Naive thymus-derived CD4-positive, alpha-beta T cell (primary cell): ENCODE results near the gene DENND5A. TPM values are rescaled to one million over a fixed set of nuclear protein-coding genes. Genes with fewer than 3 reads are reported as not detected.

Experiments
- ATAC-seq: fragments of 150-1000 bp; cut with Tn5 transposase; 2 replicates; pipeline ENCODE4 v1.10.0; 2021; ENCODE audit warnings: mild to moderate bottlenecking, moderate library complexity
- CTCF ChIA-PET: fragments of 350-600 bp; sonication (Branson Sonifier 250); formaldehyde crosslinking; loops from one replicate; lab custom pipeline; 2021; ENCODE audit warnings: antibody characterized with exemption; lab: Charles Lee
- POLR2A ChIA-PET: fragments of 350-600 bp; sonication (Branson Sonifier 250); formaldehyde crosslinking; loops from one replicate; lab custom pipeline; 2021; ENCODE audit warnings: antibody characterized with exemption, inconsistent platforms; lab: Charles Lee
- DNase-seq, 9 donors: peaks; one replicate each; pipeline versions ENCODE4 v3.0.0 to v3.0.0-alpha.2; 2020 to 2022; ENCODE audit warnings: mixed read lengths in 1 of 9
- H3K27ac ChIP-seq: one replicate; pipeline ENCODE4 v1.7.0; 2013; ENCODE audit warnings: mild to moderate bottlenecking, low read depth, low read length, moderate library complexity
- H3K27me3 ChIP-seq, 2 donors: one replicate each; pipeline ENCODE4 v1.7.0; 2013; ENCODE audit warnings: low read length in 2 of 2, mild to moderate bottlenecking in 2 of 2, moderate library complexity in 2 of 2; ENCODE audit not compliant: control insufficient read depth in 2 of 2, insufficient read depth in 2 of 2
- H3K36me3 ChIP-seq, 3 experiments: 1 replicate in 2 of 3; 2 replicates in 1 of 3; pipeline ENCODE4 v1.7.0; 2013; ENCODE audit warnings: low read length in 3 of 3, mild to moderate bottlenecking in 3 of 3, moderate library complexity in 1 of 3; ENCODE audit not compliant: insufficient read depth in 3 of 3, control insufficient read depth in 2 of 3
- H3K4me1 ChIP-seq, 2 donors: one replicate each; pipeline ENCODE4 v1.7.0; 2013; ENCODE audit warnings: low read length in 2 of 2, mild to moderate bottlenecking in 2 of 2, moderate library complexity in 1 of 2; ENCODE audit not compliant: control insufficient read depth in 2 of 2, insufficient read depth in 2 of 2
- H3K4me3 ChIP-seq: 2 replicates; pipeline ENCODE4 v1.7.0; 2013; ENCODE audit warnings: mild to moderate bottlenecking, low read length
- H3K9me3 ChIP-seq, 3 experiments: 1 replicate in 2 of 3; 2 replicates in 1 of 3; pipeline ENCODE4 v1.7.0; 2013; ENCODE audit warnings: low read length in 3 of 3; ENCODE audit not compliant: control insufficient read depth in 2 of 3
- H3K27ac Mint-ChIP-seq, 9 donors: one replicate each; pipeline ENCODE4 v1.8.0; 2020 to 2022; ENCODE audit warnings: mixed read lengths in 9 of 9, mild to moderate bottlenecking in 8 of 9, moderate library complexity in 5 of 9, inconsistent platforms in 2 of 9
- H3K27me3 Mint-ChIP-seq, 5 donors: one replicate each; pipeline ENCODE4 v1.8.0; 2021 to 2022; ENCODE audit warnings: mixed read lengths in 5 of 5, mild to moderate bottlenecking in 1 of 5
- H3K36me3 Mint-ChIP-seq, 5 donors: one replicate each; pipeline ENCODE4 v1.8.0; 2020 to 2022; ENCODE audit warnings: mixed read lengths in 5 of 5, mild to moderate bottlenecking in 3 of 5, inconsistent platforms in 1 of 5
- H3K4me1 Mint-ChIP-seq, 7 donors: one replicate each; pipeline ENCODE4 v1.8.0; 2020 to 2022; ENCODE audit warnings: mixed read lengths in 7 of 7, mild to moderate bottlenecking in 3 of 7, inconsistent platforms in 1 of 7
- H3K4me3 Mint-ChIP-seq, 10 donors: one replicate each; pipeline ENCODE4 v1.8.0; 2020 to 2022; ENCODE audit warnings: mild to moderate bottlenecking in 10 of 10, mixed read lengths in 10 of 10, moderate library complexity in 6 of 10, inconsistent platforms in 2 of 10
- H3K9me3 Mint-ChIP-seq, 11 donors: one replicate each; pipeline ENCODE4 v1.8.0; 2020 to 2022; ENCODE audit warnings: mixed read lengths in 11 of 11, mild to moderate bottlenecking in 4 of 11, inconsistent platforms in 1 of 11, moderate library complexity in 1 of 11
- intact Hi-C, 2 donors: fragments of 100-400 bp; cut with micrococcal nuclease; formaldehyde crosslinking; loops; one replicate each; pipeline ENCODE4 v1.15.1; 2023
- polyA plus RNA-seq, 2 donors: library from polyadenylated mRNA; unstranded; fragments of 300-500 nt; fragmentation: Illumina TruSeq; gene quantifications; one replicate each; pipeline ENCODE4 v1.2.3, GENCODE V29; 2021
- total RNA-seq, 6 experiments: library from RNA in 5 of 6; stranded (reverse) in 5 of 6; gene quantifications; 1 replicate in 5 of 6; 2 replicates in 1 of 6; pipeline ENCODE4 v1.2.3 and lab custom pipeline; 2021 to 2026

DENND5A gene
- total and polyA plus RNA-seq, 7 experiments from 2014 or later = 33.9 to 178 (median 106) TPM

GRCh38 chr11:9302448-9302847, 37.3 kb upstream of the DENND5A start:
- H3K4me3 Mint-ChIP-seq = no peak overlapping the region

DNA sequence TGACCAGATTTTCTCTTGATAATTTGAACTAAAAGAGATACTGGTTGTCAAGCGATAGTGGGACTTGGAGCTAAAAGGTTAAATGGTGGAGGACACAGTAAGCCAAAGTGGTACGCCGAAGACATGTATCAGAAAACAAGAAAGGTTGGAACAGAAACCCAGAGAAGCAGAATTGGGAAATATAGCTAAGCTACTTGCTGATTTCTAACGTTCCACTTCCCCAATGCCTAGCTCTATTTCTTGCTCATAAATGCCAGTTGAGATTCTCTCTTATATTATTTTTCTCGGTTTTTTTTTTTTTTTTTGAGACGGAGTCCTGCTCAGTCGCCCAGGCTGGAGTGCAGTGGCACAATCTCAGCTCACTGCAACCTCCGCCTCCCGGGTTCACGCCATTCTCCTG, 36.6 kb upstream of the DENND5A start:
- ChIA-PET POLR2A (interaction anchor here (1.0 to 1.4 kb wide), 3 partner anchors 9 to 21 kb away, joined by 3 to 4 read pairs (median 3); no protein-coding TSS in a partner anchor), CTCF (interaction anchor here (0.5 to 0.8 kb wide), 2 partner anchors 202 to 1138 kb away, joined by 3 to 4 read pairs; no protein-coding TSS in a partner anchor)
- intact Hi-C loops = no loop called here
- H3K27me3 ChIP-seq = no peaks in the 10 kb centered on the region
- no peaks in the 10 kb centered on the region for H3K9me3 ChIP-seq
- H3K27ac Mint-ChIP-seq = peak overlapping the region in 1 of 9 donors; percentile 56
- no peaks in the 10 kb centered on the region for H3K27me3 Mint-ChIP-seq
- peaks cover 3 to 21% (median 8%) of the 10 kb centered on the region in 7 donors for H3K4me1 Mint-ChIP-seq
- no peaks in the 10 kb centered on the region for H3K9me3 Mint-ChIP-seq
- no peak overlapping the region for H3K27ac ChIP-seq
- peaks cover 0 to 4% (median 0%) of the 10 kb centered on the region in 5 donors for H3K36me3 Mint-ChIP-seq
- DNase-seq (no peak), ATAC-seq (no peak)
- H3K4me1 ChIP-seq = no peaks in the 10 kb centered on the region
- peaks cover 0 to 18% (median 5%) of the 10 kb centered on the region in 3 experiments for H3K36me3 ChIP-seq
- no peak overlapping the region for H3K4me3 Mint-ChIP-seq
- H3K4me3 ChIP-seq = no peak overlapping the region

More at GRCh38 chr11:9302448-9302847, 37.3 kb upstream of the DENND5A start:
- intact Hi-C loops = no loop called here
- peaks cover 3 to 25% (median 12%) of the 10 kb centered on the region in 7 donors for H3K4me1 Mint-ChIP-seq
- no peak for DNase-seq
- no peak overlapping the region for H3K27ac Mint-ChIP-seq
- Histone ChIP-seq H3K27ac (no peak overlapping the region), H3K4me1 (no peaks in the 10 kb centered on the region), H3K36me3 (peaks cover 0 to 17% (median 5%) of the 10 kb centered on the region in 3 experiments), H3K9me3 (no peaks in the 10 kb centered on the region), H3K4me3 (no peak overlapping the region), H3K27me3 (no peaks in the 10 kb centered on the region)
- peaks cover 0 to 7% (median 0%) of the 10 kb centered on the region in 5 donors for H3K36me3 Mint-ChIP-seq
- H3K9me3 Mint-ChIP-seq = no peaks in the 10 kb centered on the region
- ATAC-seq = no peak
- ChIA-PET POLR2A (interaction anchor here (1.4 kb wide), 1 partner anchor 8 kb away, joined by 3 read pairs; no protein-coding TSS in a partner anchor), CTCF (no interaction called here)
- no peaks in the 10 kb centered on the region for H3K27me3 Mint-ChIP-seq

GRCh38 chr11:9293646-9294045, 28.5 kb upstream of the DENND5A start:
- intact Hi-C loops = no loop called here
- Histone ChIP-seq H3K4me3 (no peak overlapping the region), H3K4me1 (no peaks in the 10 kb centered on the region), H3K36me3 (peaks cover 0 to 17% (median 2%) of the 10 kb centered on the region in 3 experiments), H3K9me3 (no peaks in the 10 kb centered on the region), H3K27ac (no peak overlapping the region), H3K27me3 (no peaks in the 10 kb centered on the region)
- H3K4me1 Mint-ChIP-seq = peaks cover 4 to 10% (median 9%) of the 10 kb centered on the region in 7 donors
- ATAC-seq (no peak), DNase-seq (no peak)
- no peak overlapping the region for H3K4me3 Mint-ChIP-seq
- POLR2A ChIA-PET = interaction anchor here (0.6 to 0.7 kb wide), 3 partner anchors 13 to 379 kb away, joined by 3 to 5 read pairs (median 4); no protein-coding TSS in a partner anchor
- H3K9me3 Mint-ChIP-seq = no peaks in the 10 kb centered on the region
- no peak overlapping the region for H3K27ac Mint-ChIP-seq
- CTCF ChIA-PET = no interaction called here
- no peaks in the 10 kb centered on the region for H3K27me3 Mint-ChIP-seq
- H3K36me3 Mint-ChIP-seq = peaks cover 0 to 15% (median 7%) of the 10 kb centered on the region in 5 donors

- DNase-seq (no peak), ATAC-seq (no peak)
- H3K36me3 ChIP-seq = peaks cover 0 to 9% (median 0%) of the 10 kb centered on the region in 3 experiments
- H3K27me3 Mint-ChIP-seq = no peaks in the 10 kb centered on the region
- no peaks in the 10 kb centered on the region for H3K9me3 Mint-ChIP-seq
- H3K27me3 ChIP-seq = no peaks in the 10 kb centered on the region
- CTCF ChIA-PET = interaction anchor here (0.8 kb wide), 1 partner anchor 191 kb away, joined by 4 read pairs; no protein-coding TSS in a partner anchor
- POLR2A ChIA-PET = interaction anchor here (0.6 to 1.0 kb wide), 4 partner anchors 27 to 179 kb away, joined by 3 to 4 read pairs (median 3); no protein-coding TSS in a partner anchor
- no peak overlapping the region for H3K27ac ChIP-seq
- H3K9me3 ChIP-seq = no peaks in the 10 kb centered on the region
- H3K27ac Mint-ChIP-seq = no peak overlapping the region
- H3K36me3 Mint-ChIP-seq = peaks cover 0 to 20% (median 5%) of the 10 kb centered on the region in 5 donors
- H3K4me1 ChIP-seq = peaks cover 0 to 2% of the 10 kb centered on the region in 2 donors
- H3K4me1 Mint-ChIP-seq = peaks cover 2 to 24% (median 17%) of the 10 kb centered on the region in 7 donors
- intact Hi-C loops = no loop called here
- no peak overlapping the region for H3K4me3 ChIP-seq
- H3K4me3 Mint-ChIP-seq = no peak overlapping the region
Measured at GRCh38 chr11:9285850-9286587, 20.9 kb upstream of the DENND5A start.

DNA sequence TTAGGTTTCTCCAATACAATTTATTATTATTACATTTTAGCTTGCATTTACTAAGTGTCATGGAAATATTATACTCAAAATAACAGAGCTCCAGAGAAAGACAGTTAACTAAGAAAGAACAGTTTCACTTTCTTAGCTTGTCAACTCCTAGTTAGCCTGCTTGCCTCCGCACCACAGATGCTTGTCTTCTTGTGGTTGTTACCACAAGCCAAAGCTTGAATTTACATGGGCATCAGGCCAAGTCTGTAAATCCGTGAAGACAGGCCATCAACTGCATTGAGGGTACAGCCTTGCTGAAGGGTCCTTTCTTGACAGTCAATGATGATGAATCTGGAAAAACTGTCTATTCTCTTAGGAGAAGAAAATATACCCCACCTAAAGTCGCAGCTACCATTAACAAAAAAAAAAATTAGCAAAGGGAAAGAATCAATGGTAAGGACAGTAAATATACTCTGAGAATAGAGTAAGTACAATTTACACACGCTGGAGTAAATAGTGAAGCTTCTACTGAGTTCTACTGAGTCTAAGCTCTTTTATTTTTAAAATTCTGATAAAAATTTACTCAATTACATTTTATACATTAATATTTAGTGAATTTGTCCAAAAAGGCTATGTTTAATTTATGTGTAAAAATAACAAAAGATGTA, 15.6 kb upstream of the DENND5A start:
- Histone ChIP-seq H3K36me3 (peaks cover 0 to 2% (median 0%) of the 10 kb centered on the region in 3 experiments), H3K27me3 (no peaks in the 10 kb centered on the region), H3K4me1 (peaks cover 11 to 14% of the 10 kb centered on the region in 2 donors), H3K27ac (peak overlapping the region; percentile 55), H3K4me3 (peak overlapping the region; percentile 37), H3K9me3 (no peaks in the 10 kb centered on the region)
- no peaks in the 10 kb centered on the region for H3K27me3 Mint-ChIP-seq
- peaks cover 0 to 11% (median under 1%) of the 10 kb centered on the region in 5 donors for H3K36me3 Mint-ChIP-seq
- ChIA-PET POLR2A (interaction anchor here (0.7 to 2.7 kb wide), 17 partner anchors 11 to 1576 kb away, joined by 3 to 14 read pairs (median 4); partner anchors contain the start of gene ZNF143), CTCF (interaction anchor here (0.6 to 1.6 kb wide), 9 partner anchors 10 to 226 kb away, joined by 3 to 7 read pairs (median 5); partner anchors contain the start of gene DENND5A)
- peak; percentile 95 for ATAC-seq
- no peaks in the 10 kb centered on the region for H3K9me3 Mint-ChIP-seq
- peaks cover 11 to 36% (median 17%) of the 10 kb centered on the region in 7 donors for H3K4me1 Mint-ChIP-seq
- H3K4me3 Mint-ChIP-seq = peak overlapping the region; percentile 35 to 79 (median 77)
- intact Hi-C loops = loop anchor here (1.0 to 5.0 kb wide), 5 partner anchors 16 to 227 kb away; partner anchors contain the start of gene TMEM41B (in 2 of the 2)
- H3K27ac Mint-ChIP-seq = peak overlapping the region; percentile 72 to 94 (median 82)
- DNase-seq = peak in 8 of 9 donors; percentile 59 to 80 (median 72)

DNA sequence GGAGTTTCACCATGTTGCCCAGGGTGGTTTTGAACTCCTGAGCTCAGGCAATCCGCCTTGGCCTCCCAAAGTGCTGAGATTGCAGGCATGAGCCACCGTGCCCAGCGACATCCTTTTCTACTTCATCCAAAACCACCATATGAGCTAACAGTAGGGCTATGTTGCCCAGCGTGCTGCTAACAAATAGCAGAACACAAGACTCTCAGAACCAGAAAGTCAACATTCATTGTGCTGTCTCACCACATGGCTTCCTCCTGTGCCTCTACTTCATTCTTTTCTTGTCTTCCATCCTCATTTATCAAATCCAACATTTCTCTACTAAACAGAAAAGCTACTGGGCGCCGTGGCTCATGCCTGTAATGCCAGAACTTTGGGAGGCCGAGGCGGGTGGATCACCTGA, 12.0 kb upstream of the DENND5A start:
- peaks cover 0 to 4% (median 0%) of the 10 kb centered on the region in 5 donors for H3K36me3 Mint-ChIP-seq
- Histone ChIP-seq H3K36me3 (no peaks in the 10 kb centered on the region), H3K27ac (no peak overlapping the region), H3K9me3 (no peaks in the 10 kb centered on the region), H3K4me1 (peaks cover 11 to 14% of the 10 kb centered on the region in 2 donors), H3K4me3 (no peak overlapping the region), H3K27me3 (no peaks in the 10 kb centered on the region)
- ChIA-PET CTCF (interaction anchor here (1.3 kb wide), 1 partner anchor 11 kb away, joined by 3 read pairs; no protein-coding TSS in a partner anchor), POLR2A (interaction anchor here (0.6 to 0.7 kb wide), 3 partner anchors 14 to 115 kb away, joined by 3 to 5 read pairs (median 4); no protein-coding TSS in a partner anchor)
- H3K27me3 Mint-ChIP-seq = peaks cover 0 to 4% (median 0%) of the 10 kb centered on the region in 5 donors
- DNase-seq (no peak), ATAC-seq (no peak)
- H3K4me1 Mint-ChIP-seq = peaks cover 19 to 40% (median 28%) of the 10 kb centered on the region in 7 donors
- H3K4me3 Mint-ChIP-seq = peak overlapping the region in 1 of 10 donors; percentile 20
- peak overlapping the region in 3 of 9 donors; percentile 39 to 71 (median 56) for H3K27ac Mint-ChIP-seq
- intact Hi-C loops = no loop called here
- no peaks in the 10 kb centered on the region for H3K9me3 Mint-ChIP-seq
